Mesenteric fat pad (tissue), 1 donor: ENCODE measurements around the gene MRM1. TPM values are rescaled to one million over a fixed set of nuclear protein-coding genes. Genes with fewer than 3 reads are reported as not detected.

Experiments used
- total RNA-seq: library from RNA; stranded (reverse); fragmentation: NEBNext Ultra II Directional; extraction: Animal tissue kit (Norgen Biotek cat#: 25700); gene quantifications from one replicate; pipeline ENCODE4 v1.2.1, GENCODE V29; 2021
- donor health status: DM: yes; HTN: yes; CAD: no.

Gene MRM1
- total RNA-seq, 1 donor from 2014 or later, result 4.1 TPM

Other genes with a start within 250 kb of the MRM1 start
- not detected for gene TBC1D3H, start 213.1 kb upstream of the MRM1 start, total RNA-seq
- gene ZNHIT3, start 114.9 kb upstream of the MRM1 start, total RNA-seq, result 19.1 TPM
- gene MYO19, start 66.7 kb upstream of the MRM1 start, total RNA-seq, result 46.8 TPM
- 8.9 TPM for gene PIGW, start 66.6 kb upstream of the MRM1 start, total RNA-seq
- 75.4 TPM for gene GGNBP2, start 56.7 kb upstream of the MRM1 start, total RNA-seq
- gene DHRS11, start 9.7 kb upstream of the MRM1 start, total RNA-seq, result 16.3 TPM